ENCODE measurements around the gene FAM170B.

Gene FAM170B

DNA sequence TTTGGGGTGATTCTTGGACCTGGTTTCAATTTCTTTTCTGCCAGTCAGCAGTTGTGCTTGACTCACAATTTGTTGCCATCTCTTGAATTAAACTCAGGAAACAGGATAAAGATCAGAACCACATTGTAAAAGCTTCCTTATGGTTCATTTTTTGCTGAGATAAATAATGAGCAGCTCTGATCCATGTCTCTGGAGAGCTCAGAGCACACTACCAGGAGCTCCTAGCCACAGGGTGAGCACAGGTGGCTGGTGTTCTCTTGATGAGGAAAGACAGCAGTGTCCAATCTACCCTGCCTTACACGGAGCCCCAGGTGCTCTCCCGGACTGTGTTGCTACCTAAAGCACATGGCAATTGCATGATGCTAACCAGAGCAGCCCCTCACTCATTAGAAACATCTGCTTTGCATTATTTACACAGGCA, 17.2 kb upstream of the FAM170B start:
- peak; percentile 49 for DNase-seq

DNA sequence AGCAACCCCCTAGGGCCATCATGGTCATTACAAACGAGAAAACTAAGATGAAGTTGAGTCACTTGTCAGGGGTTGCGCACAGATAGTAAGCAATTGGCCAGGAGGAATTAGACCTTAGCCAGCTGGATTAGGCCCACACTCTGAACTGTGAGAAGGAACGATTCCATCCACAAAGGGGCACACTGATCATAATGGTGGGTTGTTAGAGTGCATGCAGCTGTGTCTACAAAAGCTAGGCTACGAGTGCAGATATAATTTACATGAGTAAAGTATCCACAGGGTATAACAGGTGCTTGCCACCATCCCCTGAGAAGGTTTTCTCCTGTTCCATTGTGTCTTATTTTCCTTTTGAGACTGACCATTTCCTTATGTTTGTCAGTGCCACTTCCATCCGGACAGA, 16.6 kb upstream of the FAM170B start:
- DNase-seq: peak; percentile 66

DNA sequence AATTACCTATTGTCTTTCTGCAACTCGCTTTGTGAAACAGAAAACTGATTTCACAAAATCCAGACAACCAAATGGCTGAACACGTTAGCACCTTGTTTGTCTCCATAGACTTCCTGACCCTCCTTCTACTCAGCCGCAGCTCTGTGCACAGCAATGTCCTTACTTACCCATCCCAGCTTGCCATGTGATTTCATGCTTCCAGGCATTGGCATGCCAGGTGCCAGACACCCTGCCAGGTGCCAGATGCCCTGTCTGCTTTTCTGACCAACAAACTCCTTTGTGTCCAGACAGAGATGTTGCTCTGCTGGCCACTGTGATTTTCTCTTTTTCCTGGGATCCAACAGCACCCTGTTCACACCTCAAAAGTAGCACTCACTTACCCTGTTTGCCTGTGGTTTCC, 16.1 kb upstream of the FAM170B start:
- DNase-seq: peak; percentile 54

DNA sequence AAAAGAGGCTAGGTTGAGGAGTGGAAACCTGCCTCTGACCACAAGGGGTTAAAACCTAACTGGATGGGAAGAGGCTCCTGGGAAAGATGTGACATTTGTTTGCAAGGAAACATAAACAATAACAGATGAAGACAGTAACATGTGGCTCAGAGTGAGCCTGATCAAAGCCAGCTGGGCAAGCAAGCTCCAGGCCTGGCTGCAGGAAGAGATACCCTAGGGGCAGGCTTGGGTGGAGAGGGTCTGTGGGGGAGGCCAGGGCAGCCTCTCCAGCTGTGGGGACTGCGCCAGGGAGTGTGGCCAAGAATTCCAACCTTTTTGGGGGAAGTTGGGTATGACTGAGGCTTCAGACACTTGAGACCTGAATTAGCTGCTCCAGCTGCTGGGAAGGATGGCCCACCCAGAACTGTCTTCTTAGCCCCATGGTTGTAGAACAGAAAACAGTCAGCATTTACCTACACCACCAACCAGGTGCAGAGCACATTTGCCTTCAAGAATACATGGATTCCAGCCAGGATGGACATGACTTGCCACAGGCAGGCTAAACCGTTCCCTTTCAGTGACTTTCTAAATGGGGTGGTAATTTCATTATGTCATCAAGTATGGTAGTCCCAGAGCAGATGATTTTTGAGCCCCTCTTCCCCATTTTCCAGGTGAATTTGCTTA, 10.4 kb upstream of the FAM170B start:
- DNase-seq: no peak

DNA sequence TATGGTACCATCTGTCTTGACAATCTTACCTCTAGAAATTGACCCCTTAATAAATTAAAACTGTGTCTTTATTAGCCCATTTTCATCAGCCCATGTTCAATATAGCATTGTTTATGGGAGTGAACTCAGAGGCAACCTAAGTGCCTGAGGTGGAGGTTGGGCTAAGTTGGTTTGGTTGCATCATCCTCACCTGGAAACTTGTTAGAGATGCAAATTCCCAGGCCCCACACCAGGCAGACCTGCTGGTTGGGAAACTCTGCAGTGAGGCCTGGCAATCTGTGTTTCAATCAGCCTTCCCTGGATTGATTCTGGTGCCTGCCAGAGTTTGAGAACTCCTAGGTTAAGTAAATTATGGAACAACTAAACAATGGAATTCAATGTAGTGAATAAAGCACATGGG, 9.4 kb upstream of the FAM170B start:
- no peak for DNase-seq

DNA sequence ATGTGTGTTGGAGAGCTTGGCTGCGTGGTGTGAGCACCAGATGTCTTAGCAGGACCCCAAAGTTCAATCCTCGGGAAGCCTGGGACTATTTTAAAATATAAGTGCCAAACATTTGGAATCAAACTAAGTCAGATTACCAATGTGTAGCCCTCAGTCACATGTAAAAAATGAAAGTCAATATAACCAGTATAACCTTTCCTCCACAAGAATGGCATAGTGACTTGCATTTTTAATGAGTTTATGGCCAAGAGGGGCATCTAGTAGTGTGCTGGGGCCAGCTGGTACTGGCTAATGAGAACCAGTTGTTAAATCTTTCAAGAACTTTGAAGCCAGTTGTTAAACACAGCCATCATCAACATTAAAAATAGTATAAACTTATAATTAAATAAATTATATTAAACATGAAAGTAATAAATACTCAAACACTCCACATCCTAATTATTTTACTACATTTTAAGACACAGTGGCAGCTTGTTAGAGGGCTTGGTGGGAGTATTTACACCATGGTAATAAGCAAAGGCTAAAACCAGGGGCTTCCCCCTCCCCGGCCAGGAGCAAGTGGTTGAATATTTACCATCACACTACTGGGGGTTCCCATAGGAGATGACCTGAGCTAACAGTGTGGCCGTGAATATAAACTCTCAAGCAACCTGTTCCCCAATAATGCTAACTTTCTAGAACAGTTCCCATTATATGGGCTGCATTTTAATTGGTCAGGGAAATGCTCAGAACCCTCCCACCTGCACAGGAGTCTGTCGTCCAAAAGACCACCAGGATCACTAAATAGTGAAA, 7.9 kb upstream of the FAM170B start:
- no peak for DNase-seq

DNA sequence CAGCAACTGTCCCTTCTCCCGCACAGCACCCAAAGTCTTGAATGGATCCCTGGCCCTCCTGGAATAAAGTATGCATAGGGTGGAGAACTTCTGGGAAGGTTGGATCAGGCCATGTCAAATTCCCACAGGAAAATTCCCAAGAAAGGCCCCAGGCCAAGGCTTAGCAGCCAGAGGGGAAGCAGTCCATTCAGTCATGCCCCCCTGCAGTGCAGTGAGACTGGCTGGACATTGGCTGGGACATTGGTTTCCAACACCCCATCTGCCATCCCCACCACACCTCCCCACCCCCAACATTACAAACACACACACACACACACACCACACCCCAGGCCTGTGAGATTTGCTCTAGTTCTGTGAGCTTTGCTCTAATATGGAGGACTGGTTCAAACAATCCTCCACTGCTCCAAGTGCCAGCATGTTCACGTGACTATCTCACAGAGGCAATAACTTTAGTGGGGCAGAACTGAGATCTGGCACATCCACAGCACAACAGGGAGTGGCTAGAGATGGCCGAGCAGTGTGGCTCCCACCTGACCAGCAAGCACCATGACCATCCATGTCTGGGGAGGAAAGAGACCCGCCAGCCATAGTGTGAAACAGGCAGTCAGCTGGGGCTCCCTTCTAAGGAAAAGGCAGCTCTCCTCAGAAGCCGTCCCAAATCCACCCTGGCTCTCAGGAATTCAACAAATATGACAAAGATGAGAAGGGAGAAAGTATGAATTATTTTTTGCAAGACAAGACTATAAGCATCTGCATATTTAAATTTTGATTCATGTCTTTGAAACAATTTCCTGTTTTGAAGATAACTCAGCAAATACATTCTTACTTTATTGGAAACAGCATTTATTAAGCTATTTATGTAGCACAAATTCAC, 6.7 kb upstream of the FAM170B start:
- DNase-seq: no peak

DNA sequence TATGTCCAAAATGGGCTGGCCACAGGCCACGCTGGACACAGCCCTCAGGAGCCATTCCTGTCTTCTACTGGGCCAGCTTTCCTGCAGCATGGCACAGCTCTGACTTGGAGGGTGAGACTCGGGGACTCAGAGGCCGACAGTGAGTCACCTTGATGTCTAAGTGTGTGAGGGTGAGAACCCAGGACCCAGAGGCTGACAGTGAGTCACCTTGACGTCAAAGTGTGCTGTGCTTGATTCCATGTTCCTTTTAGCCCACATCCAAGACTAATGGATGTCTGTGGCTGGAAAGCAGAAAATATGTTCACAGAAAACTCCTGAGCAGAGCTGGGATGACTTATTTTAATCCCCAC, 6.0 kb upstream of the FAM170B start:
- no peak for DNase-seq

DNA sequence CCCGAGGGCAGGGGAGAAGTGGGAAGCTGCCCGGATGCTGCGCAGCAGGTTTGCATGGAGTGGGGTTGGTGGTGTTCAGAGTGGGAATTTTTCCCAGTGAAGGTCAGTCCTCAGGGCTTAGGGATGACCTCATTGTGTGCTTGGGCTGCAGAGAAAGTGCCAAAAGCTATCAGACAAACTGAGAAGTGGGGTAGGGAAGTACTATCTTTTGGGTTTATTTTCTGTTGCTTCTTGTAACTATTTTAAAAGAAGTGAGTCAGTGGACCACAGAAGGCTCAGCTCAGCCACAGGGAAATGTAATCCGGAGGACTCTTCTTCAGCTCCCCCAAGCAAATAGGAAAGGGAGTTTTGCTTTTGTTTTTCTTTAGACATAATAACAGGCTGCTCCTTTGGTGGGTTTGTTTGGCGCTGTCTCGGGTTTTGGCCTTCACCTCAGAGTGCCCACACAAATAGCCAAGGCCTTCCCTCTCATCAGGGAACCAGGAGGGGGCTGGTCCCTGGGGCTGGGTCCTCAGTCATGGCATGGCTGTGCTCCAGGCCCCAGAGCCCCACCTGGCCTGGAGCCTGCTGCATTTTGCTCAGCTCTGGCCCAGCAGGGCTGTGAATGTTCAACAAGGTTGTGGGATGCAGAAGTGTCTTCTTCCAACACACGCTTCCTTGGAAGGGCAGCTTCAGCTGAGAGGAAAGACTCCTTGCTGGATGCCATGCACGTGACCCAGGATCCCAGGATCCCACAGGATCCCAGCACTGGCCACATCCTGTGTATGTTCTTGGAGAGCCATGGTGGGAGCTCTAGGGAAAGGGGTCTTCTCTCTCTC, 5.4 kb upstream of the FAM170B start:
- peak; percentile 7 for DNase-seq

DNA sequence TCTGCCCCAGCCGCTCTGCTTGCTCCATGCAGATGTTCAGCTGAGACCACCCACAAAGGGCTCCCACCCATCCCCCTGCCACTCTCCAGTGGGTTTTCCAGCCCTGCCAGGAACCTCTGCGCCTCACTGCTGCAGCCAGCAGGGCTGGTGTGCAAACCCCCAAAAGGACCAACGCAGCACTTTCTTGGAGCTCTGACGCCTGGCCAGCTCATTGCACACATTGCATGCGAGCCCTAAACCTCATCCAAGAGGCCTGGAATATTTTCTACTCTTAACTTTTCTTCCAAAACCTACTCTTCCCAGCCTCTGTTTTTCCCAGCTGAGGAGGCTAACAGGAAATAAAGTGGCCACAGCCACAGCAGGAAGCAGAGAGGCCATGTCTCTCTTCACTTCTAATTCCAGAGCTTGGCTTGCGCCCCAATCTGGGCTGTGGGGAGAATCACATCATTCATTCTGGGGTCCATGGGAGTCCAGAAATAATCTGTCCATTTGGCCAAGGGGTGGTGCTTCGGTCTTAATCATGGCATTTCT, 4.6 kb upstream of the FAM170B start:
- no peak for DNase-seq

DNA sequence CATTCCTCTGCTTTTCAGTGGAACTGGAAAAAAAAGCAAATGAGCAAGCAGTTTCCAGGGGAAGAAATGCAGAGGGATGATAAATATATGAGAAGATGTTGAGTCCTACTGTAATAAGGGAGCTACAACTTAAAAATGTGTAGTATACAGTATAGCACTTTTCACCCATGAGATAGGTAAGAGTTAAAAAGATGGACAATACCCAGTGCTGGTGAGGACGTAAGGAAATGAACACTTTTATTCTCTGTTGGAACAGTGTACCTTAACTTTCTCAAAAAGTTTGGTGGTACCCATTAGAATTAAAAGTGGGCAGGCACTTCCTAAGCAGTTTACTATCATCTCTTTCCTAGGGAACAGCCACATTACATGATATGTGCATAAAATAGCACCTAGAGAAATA, 2.7 kb upstream of the FAM170B start:
- DNase-seq: no peak

DNA sequence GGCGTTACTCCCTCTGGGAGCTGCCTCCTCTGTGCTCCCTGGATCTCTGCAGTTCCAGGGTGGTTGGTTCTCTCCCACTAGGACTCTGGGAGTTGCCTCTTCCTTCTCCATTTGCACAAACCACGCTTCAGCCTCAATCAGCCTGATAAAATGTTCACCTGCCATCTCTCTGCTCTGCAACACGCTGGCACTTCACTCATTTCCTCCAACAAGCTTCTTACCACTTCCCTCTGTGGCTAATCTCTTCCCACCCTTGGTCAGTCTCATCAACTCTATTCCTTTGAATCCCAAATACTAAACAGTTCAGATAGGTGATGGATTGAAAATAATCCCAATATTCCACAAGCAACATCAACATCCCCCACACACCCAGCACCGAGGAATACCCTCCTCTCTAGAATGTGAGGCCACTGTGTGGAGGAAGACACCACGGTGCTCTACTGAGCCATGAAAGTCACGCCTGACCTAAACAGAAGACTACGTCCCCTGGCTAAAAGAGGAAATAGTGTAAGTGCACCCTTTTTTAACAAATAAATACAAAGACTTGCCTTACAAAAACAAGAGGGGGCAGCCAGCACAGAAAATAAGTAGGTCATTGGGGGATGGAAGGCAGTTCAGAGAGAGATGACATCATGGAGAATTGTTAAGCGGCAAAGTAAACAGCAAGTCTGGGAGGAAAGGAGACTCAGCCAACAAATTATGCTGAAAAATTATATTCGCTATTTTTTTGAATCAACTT, 1.9 kb upstream of the FAM170B start:
- no peak for DNase-seq

DNA sequence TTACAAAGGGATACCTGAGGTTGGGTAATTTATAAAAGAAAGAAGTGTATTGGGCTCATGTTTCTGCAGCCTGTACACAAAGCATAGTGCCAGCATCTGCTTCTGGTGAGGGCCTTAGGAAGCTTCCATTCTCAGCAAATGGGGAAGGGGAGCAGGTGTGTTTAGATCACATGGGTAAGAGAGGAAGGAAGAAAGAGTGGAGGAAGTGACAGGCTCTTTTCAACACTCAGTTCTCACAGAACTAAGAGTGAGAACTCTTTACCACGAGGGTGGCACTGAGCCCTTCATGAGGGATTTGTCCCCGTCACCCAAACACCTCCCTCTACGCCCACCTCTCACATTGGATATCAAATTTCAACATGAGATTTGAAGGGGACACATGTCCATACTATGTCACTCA, 506 bp upstream of the FAM170B start:
- no peak for DNase-seq

DNA sequence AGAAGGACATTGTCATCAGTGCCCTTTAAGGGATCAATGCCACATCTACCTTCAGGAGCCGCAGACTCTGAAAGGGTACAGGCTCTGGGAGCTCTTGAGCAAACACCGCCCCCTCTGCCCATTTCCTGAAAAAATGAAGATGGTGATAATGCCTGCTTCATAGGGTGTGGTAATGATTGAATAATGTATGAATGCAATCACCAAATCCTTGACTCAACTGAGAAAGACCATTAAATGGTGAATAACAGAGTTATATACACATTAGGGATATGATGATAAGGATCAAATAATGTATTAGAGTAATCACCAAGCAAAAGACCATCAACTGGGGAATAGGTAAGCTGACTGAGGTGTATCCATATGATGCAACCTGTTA, 1.5 kb downstream of the FAM170B start:
- DNase-seq: no peak

DNA sequence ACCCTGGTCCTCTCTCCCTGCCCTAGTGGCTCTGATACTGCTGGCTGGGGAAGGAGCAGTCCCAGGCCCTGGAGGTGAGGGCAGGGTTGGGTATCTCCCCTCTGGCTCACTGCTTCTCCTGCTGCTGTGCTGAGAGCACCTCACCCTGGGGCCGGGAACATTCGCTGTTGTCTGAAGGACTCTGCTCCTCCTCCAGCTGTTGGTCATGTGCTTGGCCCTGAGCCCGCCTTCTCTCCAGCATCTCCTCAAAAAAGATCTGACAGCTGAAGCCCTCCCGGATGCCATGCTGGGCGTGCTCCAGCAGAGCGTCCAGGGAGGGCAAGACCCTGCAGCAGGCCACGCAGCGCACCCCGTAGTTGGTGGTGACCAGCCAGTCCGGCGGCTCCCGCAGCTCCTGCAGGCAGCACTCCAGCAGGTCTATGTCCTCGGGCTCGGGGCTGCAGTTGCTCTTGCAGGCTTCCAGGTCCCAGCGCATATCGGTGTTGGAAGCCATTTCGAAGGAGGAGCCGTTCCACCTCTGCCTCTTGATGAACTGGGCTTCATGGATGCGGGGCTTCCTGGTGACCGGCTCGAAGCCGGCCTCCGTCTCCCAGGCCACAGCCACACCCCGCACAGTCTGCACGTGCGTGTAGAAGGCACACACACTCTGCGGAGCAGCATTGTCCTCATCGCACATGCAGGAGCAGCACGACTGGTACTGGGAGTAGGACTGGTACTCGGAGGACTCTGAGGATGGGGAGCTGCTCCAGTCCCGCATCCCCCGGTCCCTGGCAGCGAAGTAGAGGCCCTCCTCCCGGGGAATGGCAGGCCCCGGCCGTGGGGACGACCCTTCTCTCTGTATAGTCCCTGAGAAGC, 2.1 kb downstream of the FAM170B start:
- no peak for DNase-seq

DNA sequence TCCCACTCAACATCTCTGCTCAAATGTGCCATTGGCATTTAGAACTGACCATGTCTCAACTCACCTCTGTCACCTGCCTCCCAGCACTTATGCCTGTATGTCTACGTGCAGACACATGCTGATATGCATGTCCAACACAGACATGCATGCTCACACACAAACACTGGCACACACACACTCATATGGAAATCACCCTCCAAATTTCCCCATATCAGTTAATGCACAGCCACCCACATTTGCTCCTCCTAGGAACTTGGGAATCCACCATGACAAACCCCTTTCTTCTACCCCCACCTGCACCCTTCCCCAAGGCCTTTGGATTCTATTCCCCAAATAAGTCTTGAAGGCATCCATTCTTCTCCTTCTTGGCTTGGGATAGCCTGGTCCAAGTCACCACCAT, 4.4 kb downstream of the FAM170B start:
- DNase-seq: no peak

DNA sequence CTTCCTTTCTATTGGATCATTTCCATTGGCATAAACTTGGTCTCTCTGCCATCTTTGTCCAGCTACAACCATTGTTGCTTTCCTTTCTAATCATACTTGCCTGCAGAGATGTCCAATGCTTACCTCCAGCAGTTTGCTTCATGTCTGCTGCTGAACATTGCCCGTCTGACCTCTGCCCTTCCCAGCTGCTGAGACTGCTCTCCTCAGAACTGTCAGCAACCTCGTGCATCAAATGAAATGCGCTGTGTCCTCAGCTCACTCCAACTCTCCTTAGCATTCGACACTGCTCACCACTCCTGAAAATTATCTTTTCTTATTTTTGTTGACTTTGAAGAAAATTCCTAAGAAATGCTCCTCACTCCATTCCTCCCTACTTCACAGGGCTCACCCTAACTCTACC, 5.0 kb downstream of the FAM170B start:
- DNase-seq: no peak

DNA sequence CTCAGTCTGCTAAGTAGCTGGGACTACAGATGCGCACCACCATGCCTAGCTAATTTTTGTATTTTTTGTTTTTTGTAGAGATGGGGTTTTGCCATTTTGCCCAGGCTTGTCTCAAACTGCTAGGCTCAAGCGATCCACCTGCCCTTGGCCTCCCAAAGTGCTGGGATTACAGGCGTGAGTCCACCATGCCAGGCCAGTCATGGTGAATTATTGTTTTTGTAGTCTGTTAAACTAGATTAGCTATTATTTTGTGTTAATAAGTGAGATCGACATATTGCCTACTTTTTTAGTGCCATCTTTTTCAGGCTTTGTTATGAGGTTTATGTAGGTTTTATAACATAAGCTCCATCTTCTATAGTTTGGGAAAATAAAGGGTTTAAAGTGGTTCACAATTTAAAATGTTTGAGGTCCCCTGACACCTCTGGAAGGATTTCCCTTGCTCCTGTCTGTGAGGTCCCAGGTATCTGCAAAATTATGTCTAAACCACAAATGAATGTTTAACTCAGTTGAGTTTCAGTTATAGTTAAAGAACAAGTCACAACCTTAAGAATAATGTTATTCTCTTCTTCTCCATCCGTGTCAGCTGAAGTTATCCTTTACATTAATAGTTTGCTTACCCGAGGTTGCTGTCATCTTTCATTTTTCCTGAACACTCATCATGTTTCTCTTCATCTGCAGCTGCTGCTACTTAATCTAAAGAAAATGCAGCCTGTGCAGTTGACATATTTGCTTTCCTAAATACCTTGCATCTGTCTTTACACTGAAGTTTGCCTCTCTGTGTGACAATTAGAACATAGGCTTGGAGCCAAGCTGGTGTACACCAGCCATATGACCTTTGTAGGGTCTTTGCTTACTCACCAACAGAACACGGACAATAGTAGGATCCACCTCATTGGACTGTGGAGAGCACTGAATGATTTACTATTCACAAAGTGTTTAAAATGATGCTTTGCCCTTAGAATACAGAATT, 9.6 kb downstream of the FAM170B start:
- DNase-seq: peak; percentile 65

DNA sequence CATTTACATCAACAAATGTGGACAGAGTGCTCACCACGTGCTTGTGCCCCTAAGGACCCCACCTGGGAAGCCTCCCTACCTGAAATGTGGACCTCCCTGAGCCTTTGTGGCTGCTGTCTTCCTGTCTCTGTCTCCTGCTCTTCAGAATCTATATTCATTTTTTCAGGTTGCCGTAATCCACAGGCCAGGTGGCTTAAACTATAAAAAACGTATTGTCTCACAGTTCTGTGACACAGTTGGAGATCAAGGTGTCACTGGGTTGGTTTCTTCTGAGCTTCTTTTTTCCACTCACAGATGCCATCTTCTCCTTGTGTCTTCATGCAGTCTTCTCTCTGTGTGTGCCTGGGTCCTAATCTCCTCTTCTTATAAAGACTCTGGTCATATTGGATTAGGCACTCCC, 12.9 kb downstream of the FAM170B start:
- no peak for DNase-seq

DNA sequence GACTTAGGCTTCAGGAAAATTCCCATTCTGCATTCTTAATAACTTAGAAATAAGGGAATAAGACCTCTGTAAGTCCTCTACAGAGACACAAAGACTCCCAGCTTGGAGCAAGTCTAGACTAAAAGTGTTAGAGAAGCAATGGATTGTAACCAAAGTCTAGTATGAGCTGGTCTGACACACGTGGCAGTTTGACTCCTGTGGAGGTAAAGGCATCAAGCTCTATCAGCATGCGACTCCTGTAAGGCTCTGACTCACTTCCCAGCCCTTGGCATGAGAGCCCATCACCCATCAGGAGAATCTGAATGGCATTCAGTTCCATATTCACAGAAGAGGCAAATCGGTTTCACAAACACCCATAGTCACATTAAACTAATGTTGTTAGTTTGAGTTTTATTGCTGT, 14.1 kb downstream of the FAM170B start:
- DNase-seq: no peak
